HG03060 (cell line): ENCODE data around the gene ASB4.
A peak's percentile ranks its signal among the peaks of the same experiment; 100 is the strongest.
"Not testable (repeated sequence)": the region's sequence is repeated elsewhere in the genome, so short reads cannot be mapped to it uniquely, and the experiment has no call there.

ENCODE experiments used
- ATAC-seq: cut with Tn5 transposase; IDR thresholded peaks from one replicate; pipeline ENCODE4 v1.9.1; 2021; ENCODE audit warnings: low read depth, moderate number of reproducible peaks; ENCODE audit not compliant: unreplicated experiment

ASB4 gene

GRCh38 chr7:95485391-95486123 lies at the start of gene ASB4:
Gene ASB4 (plus strand): TSS chr7:95485943. CDS start chr7:95485972, 29 bp downstream.
- ATAC-seq, result no peak

- no peak for ATAC-seq
These were observed 49.3 kb upstream of the ASB4 start for GRCh38 chr7:95436407-95436806.

GRCh38 chr7:95440394-95441038 lies 45.2 kb upstream of the ASB4 start:
- ATAC-seq, result no peak

GRCh38 chr7:95441042-95441823 lies 44.5 kb upstream of the ASB4 start:
- ATAC-seq, result no peak

- no peak for ATAC-seq
These were observed 40.9 kb upstream of the ASB4 start for GRCh38 chr7:95444796-95445195.

- ATAC-seq, result no peak
These were observed 39.1 kb upstream of the ASB4 start for GRCh38 chr7:95446618-95447017.

GRCh38 chr7:95454438-95455045 lies 31.2 kb upstream of the ASB4 start:
- ATAC-seq, result peak; percentile 84

- no peak for ATAC-seq
These were observed 27.8 kb upstream of the ASB4 start for GRCh38 chr7:95457947-95458346.

GRCh38 chr7:95460653-95461052 lies 25.1 kb upstream of the ASB4 start:
- ATAC-seq, result not testable (repeated sequence)

GRCh38 chr7:95467912-95468607 lies 17.7 kb upstream of the ASB4 start:
- no peak for ATAC-seq

GRCh38 chr7:95469187-95469586 lies 16.6 kb upstream of the ASB4 start:
- ATAC-seq, result no peak

GRCh38 chr7:95469848-95470247 lies 15.9 kb upstream of the ASB4 start:
- ATAC-seq, result no peak

- ATAC-seq, result peak; percentile 99
These were observed 15.3 kb upstream of the ASB4 start for GRCh38 chr7:95470452-95470851.

GRCh38 chr7:95471071-95471470 lies 14.7 kb upstream of the ASB4 start:
- no peak for ATAC-seq

- no peak for ATAC-seq
These were observed 13.1 kb upstream of the ASB4 start for GRCh38 chr7:95472581-95473161.

- ATAC-seq, result no peak
These were observed 12.3 kb upstream of the ASB4 start for GRCh38 chr7:95473276-95473985.

GRCh38 chr7:95476072-95476847 lies 9.5 kb upstream of the ASB4 start:
- ATAC-seq, result no peak

GRCh38 chr7:95476904-95477594 lies 8.7 kb upstream of the ASB4 start:
- peak; percentile 39 for ATAC-seq
